ENCODE data around the gene ELAVL3. TPM values are rescaled to one million over a fixed set of nuclear protein-coding genes. Genes with fewer than 3 reads are reported as not detected.
"Not testable (repeated sequence)": the region's sequence is repeated elsewhere in the genome, so short reads cannot be mapped to it uniquely, and the experiment has no call there.

ELAVL3 gene
- polyA plus RNA-seq, 3 donors = 0.04 to 0.35 (median 0.04) TPM

- DNase-seq (ENCODE audit: low read depth in 3 of 3, low spot score in 2 of 3) = no peak
Observed at GRCh38 chr19:11414544-11414943, 66.3 kb downstream of the ELAVL3 start.

- no peak for DNase-seq (ENCODE audit: low read depth in 3 of 3, low spot score in 2 of 3)
Observed at GRCh38 chr19:11410682-11411081, 70.2 kb downstream of the ELAVL3 start.

GRCh38 chr19:11408591-11408990 is 72.3 kb downstream of the ELAVL3 start:
- no peak for DNase-seq (ENCODE audit: low read depth in 3 of 3, low spot score in 2 of 3)

GRCh38 chr19:11406703-11407236 is 74.1 kb downstream of the ELAVL3 start:
- DNase-seq (ENCODE audit: low read depth in 3 of 3, low spot score in 2 of 3) = not testable (repeated sequence)

GRCh38 chr19:11405846-11406643 is 74.8 kb downstream of the ELAVL3 start:
- no peak for DNase-seq (ENCODE audit: low read depth in 3 of 3, low spot score in 2 of 3)

- DNase-seq (ENCODE audit: low read depth in 3 of 3, low spot score in 2 of 3) = no peak
Observed at GRCh38 chr19:11404588-11405222, 76.1 kb downstream of the ELAVL3 start.

DNA sequence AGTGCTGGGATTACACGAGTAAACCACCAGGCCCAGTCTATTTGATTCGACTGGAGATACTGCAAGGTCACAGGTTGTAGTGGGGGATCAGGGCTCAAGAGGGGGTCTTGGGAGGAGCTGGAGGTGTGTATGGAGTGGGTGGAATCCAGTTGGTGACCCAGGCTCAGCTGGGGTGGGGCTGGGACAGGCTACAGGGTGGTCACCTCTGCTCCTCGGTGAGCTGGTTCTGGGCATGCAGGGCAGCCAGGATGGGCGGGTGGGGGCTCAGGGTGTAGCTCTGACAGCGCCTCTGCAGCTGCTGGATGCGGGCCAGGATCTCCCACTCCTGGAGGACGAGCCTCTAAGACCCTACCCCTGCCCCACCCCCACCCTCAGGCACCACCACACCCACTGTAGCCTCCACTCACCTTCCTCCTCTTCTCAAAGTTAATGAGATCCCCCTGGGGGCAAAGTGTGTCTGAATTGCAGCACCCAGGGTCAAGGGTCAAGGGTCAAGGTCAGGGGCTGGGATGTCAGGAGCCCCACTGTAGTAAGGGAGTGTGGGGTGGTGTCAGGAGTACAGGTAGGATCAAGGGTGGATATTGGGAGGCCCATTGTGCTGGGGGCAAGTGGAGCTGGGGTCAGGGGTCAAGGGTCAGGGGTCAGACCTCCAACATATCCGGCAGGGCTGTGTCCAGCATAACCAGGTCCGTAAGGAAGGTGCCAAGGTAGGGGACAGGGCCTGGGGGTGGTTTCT is 78.9 kb downstream of the ELAVL3 start:
- DNase-seq (ENCODE audit: low read depth in 3 of 3, low spot score in 2 of 3) = no peak

Other genes with a start within 250 kb of the ELAVL3 start
- gene ANGPTL8, start 241.4 kb downstream of the ELAVL3 start, polyA plus RNA-seq (ENCODE audit: insufficient read length in 3 of 3) = under 1 TPM in 2 of 3 donors, not detected in 1; 0.28 to 0.42 TPM
- 10 to 100 TPM; 34.4 to 37.8 (median 34.7) TPM for gene DOCK6, start 218.5 kb downstream of the ELAVL3 start, polyA plus RNA-seq (ENCODE audit: insufficient read length in 3 of 3)
- gene TSPAN16, start 184.9 kb downstream of the ELAVL3 start, polyA plus RNA-seq (ENCODE audit: insufficient read length in 3 of 3) = not detected
- gene RAB3D, start 141.4 kb downstream of the ELAVL3 start, polyA plus RNA-seq (ENCODE audit: insufficient read length in 3 of 3) = 10 to 100 TPM; 14.4 to 19.2 (median 17.4) TPM
- gene TMEM205, start 134.8 kb downstream of the ELAVL3 start, polyA plus RNA-seq (ENCODE audit: insufficient read length in 3 of 3) = 100 to 1,000 TPM; 126 to 159 (median 135) TPM
- 10 to 100 TPM; 21.5 to 23.3 (median 21.8) TPM for gene CCDC159, start 134.5 kb downstream of the ELAVL3 start, polyA plus RNA-seq (ENCODE audit: insufficient read length in 3 of 3)
- gene PLPPR2, start 125.6 kb downstream of the ELAVL3 start, polyA plus RNA-seq (ENCODE audit: insufficient read length in 3 of 3) = 10 to 100 TPM in 2 of 3 donors, 1 to 10 TPM in 1; 9.2 to 11.3 (median 10.0) TPM
- 1 to 10 TPM; 3.0 to 3.2 (median 3.1) TPM for gene SWSAP1, start 106.4 kb downstream of the ELAVL3 start, polyA plus RNA-seq (ENCODE audit: insufficient read length in 3 of 3)
- gene EPOR, start 96.7 kb downstream of the ELAVL3 start, polyA plus RNA-seq (ENCODE audit: insufficient read length in 3 of 3) = 10 to 100 TPM; 15.0 to 17.2 (median 15.7) TPM
- 10 to 100 TPM; 47.6 to 64.8 (median 55.5) TPM for gene RGL3, start 61.7 kb downstream of the ELAVL3 start, polyA plus RNA-seq (ENCODE audit: insufficient read length in 3 of 3)
- gene ODAD3, start 45.9 kb downstream of the ELAVL3 start, polyA plus RNA-seq (ENCODE audit: insufficient read length in 3 of 3) = 1 to 10 TPM; 1.5 to 1.6 (median 1.5) TPM
- gene PRKCSH, start 45.4 kb downstream of the ELAVL3 start, polyA plus RNA-seq (ENCODE audit: insufficient read length in 3 of 3) = 100 to 1,000 TPM; 299 to 323 (median 323) TPM
- 1 to 10 TPM; 9.0 to 9.9 (median 9.4) TPM for gene ZNF653, start 24.8 kb upstream of the ELAVL3 start, polyA plus RNA-seq (ENCODE audit: insufficient read length in 3 of 3)
- 10 to 100 TPM; 36.5 to 40.4 (median 38.8) TPM for gene ECSIT, start 48.1 kb upstream of the ELAVL3 start, polyA plus RNA-seq (ENCODE audit: insufficient read length in 3 of 3)
- gene CNN1, start 57.8 kb upstream of the ELAVL3 start, polyA plus RNA-seq (ENCODE audit: insufficient read length in 3 of 3) = 1 to 10 TPM; 2.2 to 3.0 (median 2.2) TPM
- 10 to 100 TPM; 43.5 to 48.5 (median 44.9) TPM for gene ELOF1, start 78.2 kb upstream of the ELAVL3 start, polyA plus RNA-seq (ENCODE audit: insufficient read length in 3 of 3)
- gene ACP5, start 96.6 kb upstream of the ELAVL3 start, polyA plus RNA-seq (ENCODE audit: insufficient read length in 3 of 3) = 10 to 100 TPM; 12.6 to 17.2 (median 15.5) TPM
- 10 to 100 TPM; 47.8 to 56.1 (median 51.9) TPM for gene ZNF627, start 116.4 kb upstream of the ELAVL3 start, polyA plus RNA-seq (ENCODE audit: insufficient read length in 3 of 3)

Measured in right renal cortex interstitium (tissue), 3 donors.